Kidney capillary endothelial cell (primary cell): ENCODE measurements around the gene CLDND2.
A peak's percentile ranks its signal among the peaks of the same experiment; 100 is the strongest.
"Not testable (repeated sequence)": the region's sequence is repeated elsewhere in the genome, so short reads cannot be mapped to it uniquely, and the experiment has no call there.

Experiments
- DNase-seq: peaks from one replicate; pipeline ENCODE4 v3.0.0-alpha.2; 2018; ENCODE audit warnings: low spot score

Gene CLDND2

GRCh38 chr19:51368366-51369282, at the start of gene CLDND2:
Gene CLDND2, minus strand, starts transcription at chr19:51369003. Its CDS starts 426 bp downstream, at chr19:51368577.
- no peak for DNase-seq

- DNase-seq, result no peak
These were observed 49.0 kb upstream of the CLDND2 start for GRCh38 chr19:51417810-51418157.

GRCh38 chr19:51417107-51417809, 48.5 kb upstream of the CLDND2 start, which contains the start of gene SIGLEC10:
Gene SIGLEC10, minus strand, starts transcription at chr19:51417642. Its CDS starts 61 bp downstream, at chr19:51417581.
- DNase-seq, result no peak

GRCh38 chr19:51416422-51416821, 47.6 kb upstream of the CLDND2 start:
- not testable (repeated sequence) for DNase-seq

- DNase-seq, result no peak
These were observed 46.4 kb upstream of the CLDND2 start for GRCh38 chr19:51415187-51415586.

- no peak for DNase-seq
These were observed 42.3 kb upstream of the CLDND2 start for GRCh38 chr19:51410950-51411748.

GRCh38 chr19:51407511-51408131, 38.8 kb upstream of the CLDND2 start:
- DNase-seq, result no peak

- DNase-seq, result no peak
These were observed 33.3 kb upstream of the CLDND2 start for GRCh38 chr19:51402117-51402516.

GRCh38 chr19:51399936-51400335, 31.1 kb upstream of the CLDND2 start:
- not testable (repeated sequence) for DNase-seq

GRCh38 chr19:51399231-51399630, 30.4 kb upstream of the CLDND2 start:
- no peak for DNase-seq

GRCh38 chr19:51398096-51398704, 29.4 kb upstream of the CLDND2 start:
- DNase-seq, result peak; percentile 10

GRCh38 chr19:51397453-51397852, 28.6 kb upstream of the CLDND2 start:
- not testable (repeated sequence) for DNase-seq

GRCh38 chr19:51396175-51396574, 27.4 kb upstream of the CLDND2 start:
- no peak for DNase-seq

GRCh38 chr19:51394050-51394836, 25.4 kb upstream of the CLDND2 start:
- peak; percentile 95 for DNase-seq

GRCh38 chr19:51392701-51393100, 23.9 kb upstream of the CLDND2 start:
- no peak for DNase-seq

GRCh38 chr19:51391073-51391611, 22.3 kb upstream of the CLDND2 start:
- DNase-seq, result no peak

- DNase-seq, result no peak
These were observed 20.3 kb upstream of the CLDND2 start for GRCh38 chr19:51389143-51389542.

GRCh38 chr19:51387924-51388389, 19.2 kb upstream of the CLDND2 start, which contains the start of gene LIM2:
Gene LIM2, minus strand, starts transcription at chr19:51387974. Its CDS starts 531 bp downstream, at chr19:51387443.
- DNase-seq, result no peak

- DNase-seq, result no peak
These were observed 18.2 kb upstream of the CLDND2 start for GRCh38 chr19:51386882-51387520.
